ENCODE measurements around the gene CNOT10.

GRCh38 chr3:32780071-32780734, 95.2 kb downstream of the CNOT10 start:
- TF ChIP-seq, protein P1, sequence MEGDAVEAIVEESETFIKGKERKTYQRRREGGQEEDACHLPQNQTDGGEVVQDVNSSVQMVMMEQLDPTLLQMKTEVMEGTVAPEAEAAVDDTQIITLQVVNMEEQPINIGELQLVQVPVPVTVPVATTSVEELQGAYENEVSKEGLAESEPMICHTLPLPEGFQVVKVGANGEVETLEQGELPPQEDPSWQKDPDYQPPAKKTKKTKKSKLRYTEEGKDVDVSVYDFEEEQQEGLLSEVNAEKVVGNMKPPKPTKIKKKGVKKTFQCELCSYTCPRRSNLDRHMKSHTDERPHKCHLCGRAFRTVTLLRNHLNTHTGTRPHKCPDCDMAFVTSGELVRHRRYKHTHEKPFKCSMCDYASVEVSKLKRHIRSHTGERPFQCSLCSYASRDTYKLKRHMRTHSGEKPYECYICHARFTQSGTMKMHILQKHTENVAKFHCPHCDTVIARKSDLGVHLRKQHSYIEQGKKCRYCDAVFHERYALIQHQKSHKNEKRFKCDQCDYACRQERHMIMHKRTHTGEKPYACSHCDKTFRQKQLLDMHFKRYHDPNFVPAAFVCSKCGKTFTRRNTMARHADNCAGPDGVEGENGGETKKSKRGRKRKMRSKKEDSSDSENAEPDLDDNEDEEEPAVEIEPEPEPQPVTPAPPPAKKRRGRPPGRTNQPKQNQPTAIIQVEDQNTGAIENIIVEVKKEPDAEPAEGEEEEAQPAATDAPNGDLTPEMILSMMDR (conservative IDR thresholded peaks at IDR 0.05 in 1 of 2, IDR thresholded peaks at IDR 0.05 in 1 of 2; ENCODE audit: low read depth in 1 of 2, low read length in 2 of 2), result no peak
- no peak for TF ChIP-seq EZH2 (IDR thresholded peaks at IDR 0.05; ENCODE audit: low read length, missing control alignments)
